ENCODE measurements around the gene ADGRF4.

DNA sequence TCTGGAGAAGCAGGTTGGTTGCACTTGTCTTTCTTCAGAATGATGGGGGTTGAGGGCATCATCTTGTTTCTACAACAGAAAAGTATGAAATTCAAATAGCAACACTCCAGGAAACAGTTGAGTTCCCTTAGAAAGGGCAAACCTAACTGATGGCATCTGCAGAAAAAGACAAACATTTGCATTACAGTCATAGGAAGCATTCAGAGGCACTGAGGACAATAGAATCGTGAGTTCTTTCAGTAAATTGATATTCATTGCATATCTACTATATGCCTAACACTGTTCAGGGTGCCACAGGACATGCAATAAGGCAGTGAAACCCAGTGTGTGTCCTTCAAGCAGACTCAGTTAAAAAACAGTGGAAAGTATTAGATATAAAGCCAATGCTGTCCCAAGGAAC lies 42.3 kb downstream of the ADGRF4 start:
- TF ChIP-seq EZH2 (IDR thresholded peaks at IDR 0.05; ENCODE audit: low read depth) = no peak
- TF ChIP-seq CTCF (conservative IDR thresholded peaks at IDR 0.05) = no peak

Data from PC-9 (cell line).